DLD1 (cell line): ENCODE measurements around the gene CFAP61.
"Not testable (repeated sequence)": the region's sequence is repeated elsewhere in the genome, so short reads cannot be mapped to it uniquely, and the experiment has no call there.

Experiments
- in situ Hi-C: cut with HindIII; loops from 2 replicates; pipeline ENCODE4 v1.10.0; 2017; ENCODE audit warnings: low sequenced_read_pairs

CFAP61 gene

GRCh38 chr20:20205141-20205861 lies 153.0 kb downstream of the CFAP61 start:
- in situ Hi-C loops: no loop called here

GRCh38 chr20:20205862-20206236 lies 153.5 kb downstream of the CFAP61 start:
- in situ Hi-C loops: no loop called here

DNA sequence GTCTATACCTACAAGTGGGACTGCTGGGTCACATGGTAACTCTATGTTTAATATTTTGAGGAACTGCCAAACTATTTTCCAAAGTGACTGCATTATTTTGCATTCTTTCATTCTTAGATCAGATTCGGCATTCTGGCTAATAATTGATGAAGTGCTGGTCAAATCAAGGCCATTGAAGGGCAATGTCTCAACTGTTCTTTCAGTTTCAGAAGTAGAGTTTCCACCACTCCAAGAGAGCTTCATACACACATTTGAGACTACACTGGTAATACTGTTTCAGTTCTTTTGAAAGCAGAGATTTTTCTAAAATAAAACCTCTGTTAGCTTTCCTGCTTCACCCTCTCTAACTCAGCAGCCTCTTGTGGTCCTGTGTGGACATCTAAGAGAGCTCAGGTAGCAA lies 154.5 kb downstream of the CFAP61 start:
- in situ Hi-C loops: no loop called here

DNA sequence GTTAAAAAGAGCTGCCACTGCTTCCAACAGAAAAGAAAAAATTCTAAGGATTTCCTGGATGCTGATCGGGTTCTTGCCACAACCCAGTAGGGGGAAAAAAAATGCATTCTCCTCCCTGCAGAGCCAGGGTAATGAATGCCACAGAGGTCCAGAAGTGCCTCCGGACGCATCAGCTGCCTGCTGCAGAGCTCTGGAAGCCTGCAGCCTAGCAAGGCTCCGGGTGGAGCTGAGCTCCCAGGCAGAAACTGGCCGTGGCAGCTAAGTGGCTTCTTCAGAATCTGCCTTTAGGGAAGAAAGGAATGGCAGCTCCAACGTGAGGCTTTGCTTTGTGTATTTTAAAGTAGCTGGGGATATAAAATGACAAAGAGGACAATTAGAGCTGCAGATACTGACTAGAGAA lies 155.0 kb downstream of the CFAP61 start:
- in situ Hi-C loops: no loop called here

- in situ Hi-C loops: no loop called here
These were observed 155.5 kb downstream of the CFAP61 start for GRCh38 chr20:20207872-20208271.

DNA sequence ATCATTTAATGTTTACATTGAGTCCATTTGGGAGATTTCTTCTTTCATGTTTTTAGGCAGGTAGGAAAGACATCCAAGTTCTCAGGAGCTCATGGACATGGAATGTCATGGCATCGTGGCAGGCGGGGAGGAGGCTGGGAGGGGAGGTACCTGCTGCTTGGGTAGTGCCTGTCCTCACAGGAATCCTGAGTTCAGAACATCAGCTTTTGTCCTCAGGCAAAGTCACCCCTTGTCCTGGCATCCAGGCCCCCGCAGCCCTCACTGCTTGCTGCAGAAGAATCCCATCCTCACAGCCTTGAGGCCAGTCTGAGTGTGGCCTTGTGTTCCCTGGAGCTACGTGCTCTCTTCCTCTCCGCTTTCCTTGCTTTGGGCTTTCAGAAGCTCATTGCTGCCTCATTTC lies 157.4 kb downstream of the CFAP61 start:
- in situ Hi-C loops: no loop called here

DNA sequence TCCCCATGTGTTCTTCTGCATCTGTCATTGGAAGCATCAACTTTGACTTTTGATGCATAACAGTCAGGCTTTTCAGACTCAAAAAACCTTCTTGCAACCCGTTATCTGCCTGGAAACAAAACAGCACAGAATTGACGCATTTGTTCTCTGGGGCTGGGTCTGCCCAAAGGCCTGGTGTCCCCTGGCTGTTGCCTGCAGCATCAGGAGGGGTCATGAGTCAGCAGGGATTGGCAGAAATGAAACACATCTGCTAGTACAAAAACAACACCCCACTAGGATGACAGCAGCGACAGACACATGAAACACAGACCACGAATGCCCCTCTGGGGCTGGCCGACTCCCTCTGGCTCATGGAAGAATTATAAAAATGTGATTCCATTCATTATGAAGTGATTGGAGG lies 158.0 kb downstream of the CFAP61 start:
- in situ Hi-C loops: no loop called here

DNA sequence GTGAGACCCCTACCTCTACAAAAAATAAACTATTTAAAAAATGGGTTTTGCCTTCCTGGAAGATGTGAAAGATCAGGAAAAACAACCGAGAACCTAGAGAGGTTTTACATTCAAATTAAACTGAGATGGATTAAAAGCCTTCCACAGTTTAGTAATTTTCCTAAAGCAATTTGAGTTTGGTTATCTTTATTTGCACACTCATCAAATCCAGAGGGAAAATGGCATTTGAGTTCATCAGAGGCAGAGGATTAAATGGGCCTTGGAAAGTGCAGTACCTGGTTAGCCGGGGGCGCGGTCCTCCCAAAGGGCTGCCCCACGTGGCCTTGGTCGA lies 158.6 kb downstream of the CFAP61 start:
- in situ Hi-C loops: no loop called here

- in situ Hi-C loops: no loop called here
These were observed 159.1 kb downstream of the CFAP61 start for GRCh38 chr20:20211274-20211987.

DNA sequence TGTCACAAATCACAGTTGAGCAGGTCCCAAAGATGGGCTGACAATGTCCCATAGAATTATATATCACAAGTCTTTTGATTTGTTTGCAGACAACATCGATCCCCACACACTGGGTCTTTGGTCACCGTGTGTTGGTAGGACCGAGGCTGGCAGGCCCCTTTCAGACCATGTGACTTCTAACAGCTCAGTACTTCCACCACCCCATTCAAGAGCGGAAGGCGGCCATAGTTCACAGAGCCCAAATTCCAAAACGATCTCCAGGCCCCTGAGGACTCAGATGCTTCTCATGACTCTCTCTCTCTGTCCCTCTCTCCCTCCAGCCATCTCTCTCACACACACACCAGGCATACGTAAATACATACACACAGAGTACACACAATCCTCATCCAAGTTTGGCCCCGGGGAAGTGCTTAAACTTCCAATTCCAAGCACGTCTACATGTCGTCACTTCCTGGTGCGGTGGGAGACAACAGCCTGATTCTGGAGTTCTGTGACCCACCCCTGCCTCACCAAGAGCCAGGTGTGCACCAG lies 159.7 kb downstream of the CFAP61 start:
- in situ Hi-C loops: no loop called here

DNA sequence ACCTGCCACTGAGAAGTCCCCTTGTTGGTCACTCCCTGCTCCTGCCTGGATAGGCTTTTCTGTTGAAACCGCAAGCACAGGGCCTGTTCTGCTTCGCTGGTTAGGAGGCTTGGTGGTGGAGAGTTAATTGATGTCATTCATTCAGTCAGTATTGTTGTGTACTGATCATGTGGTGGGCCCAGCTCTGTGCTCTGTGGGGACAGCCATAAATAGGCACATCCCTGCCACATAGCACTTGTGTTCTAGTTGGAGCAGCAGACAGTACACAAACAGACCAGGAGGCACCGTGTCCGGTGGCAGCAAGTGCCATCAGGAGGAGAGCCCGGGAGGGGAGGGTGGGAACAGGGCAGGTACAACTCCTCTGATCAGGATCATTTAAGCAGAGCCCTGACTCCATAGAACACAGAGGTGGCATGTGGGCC lies 160.4 kb downstream of the CFAP61 start:
- in situ Hi-C loops: no loop called here

DNA sequence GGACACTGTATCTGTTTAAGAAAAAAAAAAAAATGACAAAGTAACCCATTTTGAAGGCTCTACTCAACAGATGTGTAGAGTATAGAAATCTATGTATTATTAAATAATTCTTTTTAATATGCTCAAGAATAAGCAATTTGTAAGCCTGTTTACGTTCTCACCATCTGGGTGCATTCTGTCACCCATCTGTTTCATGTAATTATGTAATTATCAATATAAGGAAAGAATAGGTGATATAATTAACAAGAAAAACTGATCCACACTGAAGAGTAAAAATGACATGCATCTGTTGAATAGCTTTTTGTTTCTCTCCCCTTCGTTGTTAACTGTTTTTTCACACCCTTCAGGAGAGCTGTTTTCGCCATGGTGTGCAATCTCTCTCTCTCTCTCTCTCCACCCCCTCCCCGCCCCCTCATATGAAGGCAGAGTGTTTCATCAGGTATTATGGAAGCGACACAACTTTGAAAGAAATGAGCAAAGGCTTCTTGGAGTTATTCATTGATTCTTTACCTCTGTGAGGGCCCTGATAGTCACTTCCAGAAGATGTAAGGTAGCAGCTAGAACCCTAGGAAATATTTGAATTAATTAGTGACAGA lies 161.3 kb downstream of the CFAP61 start:
- in situ Hi-C loops: no loop called here

DNA sequence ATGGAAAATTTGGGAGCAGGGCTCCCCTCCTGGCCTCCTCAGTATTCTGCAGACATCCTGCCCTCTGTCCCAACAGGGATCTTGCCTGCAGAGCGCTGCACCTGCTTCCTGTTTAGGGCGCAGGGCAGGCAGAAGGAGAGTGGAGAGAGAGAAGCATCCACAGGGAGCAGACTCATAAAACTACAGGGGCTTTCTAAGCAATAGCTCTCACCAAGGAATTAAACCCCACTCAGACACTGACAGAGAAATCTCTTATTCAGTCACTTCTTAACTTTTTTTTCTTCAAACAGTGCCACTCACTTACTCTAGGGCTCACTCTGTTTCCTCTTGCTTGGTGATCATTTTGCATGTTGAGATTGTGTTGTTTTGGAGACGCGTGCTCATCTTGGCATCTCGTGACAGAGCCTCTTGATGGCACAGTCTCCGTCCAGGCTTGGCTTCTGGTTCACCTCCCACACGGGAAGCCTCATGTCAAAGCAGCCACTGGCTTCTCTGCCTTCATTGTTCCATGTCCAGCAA lies 162.5 kb downstream of the CFAP61 start:
- in situ Hi-C loops: no loop called here

DNA sequence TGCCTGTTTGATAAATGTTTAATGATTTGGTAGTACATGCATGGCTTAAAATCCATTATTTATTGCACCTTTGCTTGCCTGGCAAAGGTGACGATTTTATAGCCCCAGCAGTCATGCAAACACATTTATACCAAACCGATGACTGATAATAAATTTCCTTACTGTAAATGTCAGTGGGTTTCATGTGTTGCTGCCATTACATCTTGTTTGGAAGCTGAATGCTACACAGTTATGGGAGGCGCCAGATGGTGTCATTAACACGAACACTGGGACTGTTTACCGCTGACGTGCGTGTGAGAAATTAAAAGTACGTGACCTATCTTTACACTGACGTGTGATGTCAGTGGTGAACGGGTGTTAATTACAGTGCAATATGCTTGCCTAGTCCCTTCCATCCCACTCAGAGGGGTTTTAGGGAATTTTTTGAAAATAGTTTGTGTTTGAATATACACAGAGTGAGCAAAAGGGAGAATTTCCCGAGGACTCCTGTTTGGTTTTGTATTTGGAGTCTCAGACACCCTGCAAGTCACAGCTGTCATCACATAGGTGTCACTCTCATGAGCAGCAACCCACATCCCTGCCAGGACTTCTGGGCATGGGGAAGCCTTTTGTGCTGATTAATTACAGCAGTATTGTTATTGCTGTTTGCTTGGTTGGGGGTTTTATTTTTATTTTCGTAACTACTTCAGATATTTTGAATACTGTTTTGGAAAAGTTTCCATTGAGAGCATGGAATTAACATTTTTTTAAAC lies 163.8 kb downstream of the CFAP61 start:
- in situ Hi-C loops: no loop called here

GRCh38 chr20:20216941-20217340 lies 164.6 kb downstream of the CFAP61 start:
- in situ Hi-C loops: no loop called here

GRCh38 chr20:20217621-20218020 lies 165.3 kb downstream of the CFAP61 start:
- in situ Hi-C loops: no loop called here

DNA sequence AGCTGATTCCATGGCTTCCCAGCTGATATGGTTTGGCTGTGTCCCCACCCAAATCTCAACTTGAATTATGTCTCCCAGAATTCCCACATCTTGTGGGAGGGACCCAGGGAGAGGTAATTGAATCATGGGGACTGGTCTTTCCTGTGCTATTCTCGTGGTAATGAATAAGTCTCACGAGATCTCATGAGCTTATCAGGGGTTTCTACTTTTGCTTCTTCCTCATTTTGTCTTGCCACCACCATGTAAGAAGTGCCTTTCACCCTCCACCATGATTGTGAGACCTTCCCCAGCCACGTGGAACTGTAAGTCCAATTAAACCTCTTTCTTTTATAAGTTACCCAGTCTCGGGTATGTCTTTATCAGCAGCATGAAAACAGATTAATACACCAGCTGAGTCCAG lies 165.8 kb downstream of the CFAP61 start:
- in situ Hi-C loops: not testable (repeated sequence)

- in situ Hi-C loops: no loop called here
These were observed 166.7 kb downstream of the CFAP61 start for GRCh38 chr20:20219016-20219415.

- in situ Hi-C loops: no loop called here
These were observed 167.8 kb downstream of the CFAP61 start for GRCh38 chr20:20220134-20220533.

DNA sequence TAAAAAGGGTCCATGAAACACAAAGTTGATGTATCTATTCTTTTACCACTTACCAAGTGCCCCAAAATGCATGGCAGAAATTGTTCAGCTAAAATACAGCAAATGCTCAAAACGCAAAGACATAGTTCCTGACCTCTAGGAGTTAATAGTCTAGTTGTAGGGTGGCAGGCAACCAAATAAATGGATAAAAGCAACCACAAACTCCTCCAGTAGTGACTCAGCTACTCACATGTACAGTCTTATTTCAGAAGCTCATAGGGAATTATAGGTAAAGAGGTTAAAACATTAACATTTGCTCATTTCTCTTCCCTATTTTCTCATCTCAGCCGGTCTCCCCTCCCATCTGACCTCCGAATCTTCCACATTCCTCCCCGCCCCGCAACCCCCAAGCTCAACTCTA lies 171.6 kb downstream of the CFAP61 start:
- in situ Hi-C loops: no loop called here

GRCh38 chr20:20224806-20225205 lies 172.5 kb downstream of the CFAP61 start:
- in situ Hi-C loops: no loop called here
